GM13976 (cell line): ENCODE data around the gene LGALS3BP.

Experiments used
- DNase-seq: peaks from one replicate; pipeline ENCODE4 v3.0.0; 2012; ENCODE audit warnings: low spot score
- in situ Hi-C: fragments of 300-500 bp; cut with MboI; formaldehyde crosslinking; loops from one replicate; pipeline ENCODE4 v1.12.0; 2022; ENCODE audit warnings: low sequenced_read_pairs, mixed read lengths, inconsistent platforms; ENCODE audit not compliant: unreplicated experiment
- TF ChIP-seq, protein P1 (sequence below): IDR thresholded peaks from 2 replicates; pipeline ENCODE4 v1.5.1; 2012; ENCODE audit warnings: borderline replicate concordance, mild to moderate bottlenecking; ENCODE audit not compliant: insufficient read depth; ENCODE audit errors: extremely low read depth, missing control alignments, control extremely low read depth

The LGALS3BP gene

DNA sequence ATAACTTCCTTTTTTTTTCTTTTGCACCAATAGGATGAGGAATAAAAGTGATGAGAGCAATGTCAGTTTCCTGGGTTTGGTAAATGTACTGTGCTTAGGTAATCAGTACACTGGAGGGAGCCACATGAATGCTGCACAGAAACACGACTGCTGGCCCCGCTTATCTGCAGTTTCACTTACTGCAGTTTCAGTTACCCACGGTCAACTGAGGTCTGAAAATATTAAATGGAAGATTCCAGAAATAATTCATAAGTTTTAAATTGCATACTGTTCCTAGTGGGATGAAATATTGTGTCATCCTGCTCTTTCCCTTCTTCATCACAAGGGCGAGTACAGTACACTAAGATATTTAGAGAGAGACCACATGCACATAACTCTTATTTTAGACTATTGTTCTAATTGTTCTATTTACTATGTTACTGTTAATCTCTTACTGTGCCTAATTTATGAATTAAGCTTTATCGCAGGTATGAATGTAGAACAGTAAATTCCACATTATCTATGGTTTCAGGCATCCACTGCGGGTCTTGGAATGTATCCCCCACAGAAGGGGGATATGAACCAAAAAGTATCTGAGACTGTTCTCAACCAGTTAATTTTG is 6.4 kb upstream of the LGALS3BP start:
- in situ Hi-C loops = no loop called here
- TF ChIP-seq, protein P1, sequence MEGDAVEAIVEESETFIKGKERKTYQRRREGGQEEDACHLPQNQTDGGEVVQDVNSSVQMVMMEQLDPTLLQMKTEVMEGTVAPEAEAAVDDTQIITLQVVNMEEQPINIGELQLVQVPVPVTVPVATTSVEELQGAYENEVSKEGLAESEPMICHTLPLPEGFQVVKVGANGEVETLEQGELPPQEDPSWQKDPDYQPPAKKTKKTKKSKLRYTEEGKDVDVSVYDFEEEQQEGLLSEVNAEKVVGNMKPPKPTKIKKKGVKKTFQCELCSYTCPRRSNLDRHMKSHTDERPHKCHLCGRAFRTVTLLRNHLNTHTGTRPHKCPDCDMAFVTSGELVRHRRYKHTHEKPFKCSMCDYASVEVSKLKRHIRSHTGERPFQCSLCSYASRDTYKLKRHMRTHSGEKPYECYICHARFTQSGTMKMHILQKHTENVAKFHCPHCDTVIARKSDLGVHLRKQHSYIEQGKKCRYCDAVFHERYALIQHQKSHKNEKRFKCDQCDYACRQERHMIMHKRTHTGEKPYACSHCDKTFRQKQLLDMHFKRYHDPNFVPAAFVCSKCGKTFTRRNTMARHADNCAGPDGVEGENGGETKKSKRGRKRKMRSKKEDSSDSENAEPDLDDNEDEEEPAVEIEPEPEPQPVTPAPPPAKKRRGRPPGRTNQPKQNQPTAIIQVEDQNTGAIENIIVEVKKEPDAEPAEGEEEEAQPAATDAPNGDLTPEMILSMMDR = peak; percentile 12
- no peak for DNase-seq

DNA sequence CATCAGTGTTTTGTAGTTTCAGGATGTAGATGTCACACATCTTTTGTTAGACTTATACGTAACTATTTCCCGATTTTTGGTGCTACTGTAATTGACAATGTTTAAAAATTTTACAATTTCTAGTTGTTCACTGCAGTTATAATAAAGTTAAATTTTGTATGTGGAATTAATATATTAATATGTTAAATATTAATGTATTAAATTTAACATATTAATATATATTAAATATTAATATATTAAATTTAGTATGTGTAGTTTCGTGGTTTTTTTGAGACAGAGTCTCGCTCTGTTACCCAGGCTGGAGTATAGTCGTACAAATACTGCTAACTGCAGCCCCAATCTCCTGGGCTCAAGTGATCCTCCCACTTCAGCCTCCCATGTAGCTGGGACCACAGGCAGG is 5.7 kb upstream of the LGALS3BP start:
- TF ChIP-seq, protein P1 = no peak
- in situ Hi-C loops = no loop called here
- DNase-seq = no peak

DNA sequence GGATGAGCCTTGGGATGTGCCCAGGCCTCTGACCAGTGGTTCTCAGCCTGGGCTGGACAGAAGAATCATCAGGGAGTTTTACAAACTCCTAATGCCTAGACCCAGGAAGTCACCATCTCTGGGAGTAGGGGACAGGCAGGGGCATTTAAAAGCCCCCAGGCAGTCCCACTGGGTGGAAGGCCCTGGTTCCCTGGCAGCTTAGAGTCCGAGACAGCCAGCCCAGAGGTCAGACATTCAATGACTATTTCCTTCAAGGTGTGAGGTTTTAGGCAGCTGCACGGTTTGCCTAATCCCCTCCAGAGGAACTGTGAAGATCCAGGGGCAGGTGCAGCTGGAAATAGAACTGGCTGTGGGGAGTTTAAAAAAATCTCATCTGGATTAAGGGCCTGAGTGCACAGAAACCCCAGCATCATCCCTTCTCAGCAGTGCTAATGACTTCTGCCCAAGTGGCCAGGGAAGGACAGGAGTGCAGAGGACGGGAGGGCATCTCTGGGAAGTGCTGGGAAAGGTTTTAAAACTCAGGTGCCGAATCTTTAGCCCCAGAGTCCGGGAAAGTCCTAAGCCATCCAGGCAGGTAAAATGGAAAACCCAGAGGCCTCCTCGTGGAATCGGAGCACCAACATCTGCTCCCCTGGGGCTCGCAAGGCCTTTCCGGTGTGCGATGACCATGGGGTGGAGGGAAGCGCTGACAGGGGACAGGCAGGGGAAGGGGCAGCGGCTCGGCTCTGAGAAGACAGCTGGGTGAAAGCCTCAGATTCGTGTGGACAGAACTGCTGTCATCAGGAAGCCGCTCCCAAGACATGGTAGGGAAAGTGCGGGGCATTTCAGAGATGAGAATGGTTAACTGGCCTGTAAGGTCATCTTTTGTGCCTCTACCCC is 1.5 kb upstream of the LGALS3BP start:
- in situ Hi-C loops = no loop called here
- no peak for DNase-seq
- TF ChIP-seq, protein P1 = no peak

DNA sequence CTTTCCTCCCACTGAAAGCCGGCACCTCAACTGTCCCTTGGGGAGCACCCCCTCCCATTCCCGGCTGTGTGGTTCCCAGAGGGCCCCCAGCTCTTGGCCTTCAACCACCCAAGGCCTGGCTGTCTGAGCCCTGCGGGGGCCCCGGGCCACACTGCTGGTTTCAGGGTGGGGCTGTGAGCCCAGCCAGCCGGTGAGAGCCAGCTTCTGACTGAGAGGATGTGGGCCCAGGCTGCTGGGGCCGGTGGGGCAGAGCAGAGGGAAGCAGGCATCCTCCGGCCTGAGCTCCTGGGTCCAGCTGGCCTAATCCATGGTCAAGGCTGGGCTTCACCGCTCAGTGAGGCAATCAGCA is 875 bp upstream of the LGALS3BP start:
- TF ChIP-seq, protein P1 = no peak
- in situ Hi-C loops = no loop called here
- no peak for DNase-seq

DNA sequence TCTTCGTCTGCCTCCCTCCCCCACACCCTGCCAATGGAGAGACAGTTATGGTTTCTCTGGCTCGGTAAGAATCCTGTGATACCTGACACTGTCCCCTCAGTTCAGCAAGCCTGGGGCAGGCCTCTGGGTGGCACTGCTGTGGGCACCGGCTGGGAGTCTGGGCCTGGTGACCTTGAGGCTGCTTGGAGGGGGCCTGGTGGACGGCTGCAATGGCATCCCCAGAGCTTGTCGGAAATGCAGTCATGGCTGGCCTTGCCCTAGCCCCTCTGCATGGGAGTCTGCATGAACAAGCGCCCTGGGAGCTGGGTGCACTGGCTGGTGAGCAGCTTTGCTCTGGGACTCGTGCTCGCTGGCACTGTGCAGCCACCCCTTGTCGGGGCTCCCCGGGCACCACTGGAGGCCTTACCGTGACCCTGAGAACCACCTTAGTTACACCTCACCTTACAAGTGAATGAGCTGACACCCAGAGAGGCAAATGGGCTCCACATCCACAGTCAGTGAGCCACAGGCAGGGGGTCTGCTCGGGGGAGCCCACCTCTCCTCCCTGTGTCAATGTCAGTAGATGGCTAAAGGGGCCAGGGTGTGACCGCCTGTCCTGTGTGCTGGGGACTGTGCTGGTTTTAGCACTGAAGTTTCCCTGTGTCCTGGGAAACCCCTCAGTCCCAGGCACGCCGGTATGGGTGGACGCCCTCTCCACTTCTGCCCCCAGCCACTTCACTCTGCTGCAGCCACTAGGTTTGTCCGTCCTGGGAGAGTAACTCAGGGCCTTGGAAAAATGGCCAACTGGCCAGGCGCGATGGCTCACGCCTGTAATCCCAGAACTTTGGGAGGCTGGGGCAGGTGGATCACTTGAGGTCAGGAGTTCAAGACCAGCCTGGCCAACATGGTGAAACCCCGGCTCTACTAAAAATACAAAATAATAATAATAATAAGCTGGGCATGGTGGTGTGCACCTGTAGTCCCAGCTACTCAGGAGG is 1.4 kb downstream of the LGALS3BP start:
- in situ Hi-C loops = no loop called here
- no peak for DNase-seq
- TF ChIP-seq, protein P1 = no peak

DNA sequence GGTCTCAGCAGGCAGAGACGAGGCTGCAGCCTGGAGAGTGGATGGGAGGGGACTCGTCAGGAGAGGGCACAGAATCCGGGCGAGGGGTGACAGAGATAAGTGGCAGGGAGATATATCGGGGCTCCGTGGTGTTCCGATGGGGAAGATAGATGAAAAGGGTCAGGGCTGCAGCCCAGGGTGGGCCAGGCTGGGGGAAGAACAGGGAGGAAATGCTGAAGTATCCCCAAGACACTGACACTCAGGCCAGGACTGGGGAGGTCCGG is 2.1 kb downstream of the LGALS3BP start:
- DNase-seq = no peak
- in situ Hi-C loops = no loop called here

More for the DNA sequence above, 2.1 kb downstream of the LGALS3BP start:
- TF ChIP-seq, protein P1 = no peak
